Activated CD8-positive, alpha-beta memory T cell treated with anti-CD3 and anti-CD28 coated beads, Interleukin-2, amount 50 U/mL, for 48 hours (primary cell): Measurements from ENCODE around the gene AFAP1L1.

Experiments used
- DNase-seq: peaks from one replicate; pipeline ENCODE4 v3.0.0-alpha.2; 2020

Gene AFAP1L1

DNA sequence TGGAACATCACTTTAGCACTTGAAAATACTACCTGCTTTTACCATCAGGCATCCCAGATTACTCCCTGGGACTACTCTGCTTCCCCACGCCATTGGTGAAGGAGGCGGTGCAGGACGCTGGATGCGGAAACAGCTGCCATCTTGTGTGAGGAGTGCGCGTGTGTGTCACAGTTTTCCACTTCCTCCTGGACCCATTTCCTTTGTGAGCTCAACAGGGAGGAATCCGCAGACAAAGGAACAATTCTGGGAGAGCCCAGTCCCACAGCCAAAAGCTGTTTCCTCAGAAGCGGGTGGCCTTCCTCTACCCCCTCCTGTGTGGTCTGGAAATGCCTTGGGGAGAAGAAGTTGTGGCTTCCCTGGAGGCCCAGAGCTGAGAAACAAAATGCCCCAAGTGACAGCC, 16.8 kb downstream of the AFAP1L1 start:
- DNase-seq = no peak

DNA sequence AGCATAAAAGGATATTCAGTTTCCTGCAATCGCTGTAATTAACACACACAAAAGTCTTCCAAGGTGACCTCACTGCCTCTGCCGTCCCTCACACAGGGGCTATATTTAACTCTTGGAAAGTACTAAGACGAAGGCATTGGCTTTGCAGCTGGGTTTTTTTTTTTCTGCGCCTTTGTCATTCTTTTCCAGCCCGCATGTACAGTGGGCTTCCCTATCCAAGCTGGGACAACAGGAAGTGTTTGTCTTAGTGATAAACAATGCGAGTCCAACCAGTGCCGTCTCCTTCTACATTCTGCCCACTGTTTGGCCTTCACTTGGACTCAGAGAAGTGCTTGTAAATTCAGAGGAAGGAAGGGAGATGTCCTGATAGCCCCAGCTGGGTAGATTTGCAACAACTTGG, 17.6 kb downstream of the AFAP1L1 start:
- no peak for DNase-seq

GRCh38 chr5:149294872-149295829, 23.5 kb downstream of the AFAP1L1 start:
- DNase-seq = no peak

GRCh38 chr5:149297340-149298025, 25.8 kb downstream of the AFAP1L1 start:
- DNase-seq = no peak

GRCh38 chr5:149298163-149298562, 26.5 kb downstream of the AFAP1L1 start:
- DNase-seq = no peak

GRCh38 chr5:149298842-149299404, 27.3 kb downstream of the AFAP1L1 start:
- DNase-seq = no peak

DNA sequence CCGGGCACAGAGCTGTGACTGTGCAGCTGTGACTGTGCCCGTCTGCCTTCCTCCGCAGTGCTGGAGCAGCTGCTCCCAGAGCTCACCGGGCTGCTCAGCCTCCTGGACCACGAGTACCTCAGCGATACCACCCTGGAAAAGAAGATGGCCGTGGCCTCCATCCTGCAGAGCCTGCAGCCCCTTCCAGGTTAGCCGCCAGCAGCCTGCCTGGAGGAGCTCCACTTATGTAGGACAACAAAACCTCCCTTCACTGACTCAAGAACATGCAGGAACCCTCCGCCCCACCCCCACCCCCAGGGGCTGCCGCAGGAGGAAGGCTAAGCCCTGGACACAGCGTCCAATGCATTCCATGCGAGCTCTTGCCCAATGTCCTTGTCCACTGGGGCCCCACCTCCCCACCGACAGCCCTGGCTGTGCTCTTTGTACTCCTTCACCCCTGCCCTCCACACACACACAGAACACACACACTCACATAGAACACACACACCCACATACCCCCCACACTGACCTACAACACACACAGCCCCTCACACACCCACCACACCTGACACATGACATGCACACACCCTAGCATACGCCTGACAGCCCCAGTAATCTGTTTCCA, 27.9 kb downstream of the AFAP1L1 start:
- no peak for DNase-seq

DNA sequence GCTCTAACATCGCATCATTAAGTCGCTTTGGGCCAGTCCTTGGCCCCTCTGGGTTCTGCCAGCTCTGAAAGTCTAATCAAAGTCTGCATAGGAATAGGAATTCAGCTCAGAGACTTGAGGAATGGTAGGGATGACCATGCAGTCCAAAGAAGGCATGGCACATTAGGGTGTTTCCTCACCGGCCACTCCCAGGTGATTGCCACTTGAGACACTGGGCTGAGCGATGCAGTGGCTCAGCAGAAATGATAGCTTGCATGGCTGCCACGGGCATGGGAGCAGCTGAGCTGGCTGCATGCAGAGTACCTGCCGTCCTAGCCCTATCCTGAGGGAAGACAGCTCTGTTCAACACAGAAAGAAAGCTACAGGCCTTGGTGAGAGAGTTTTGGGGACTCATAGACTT, 28.8 kb downstream of the AFAP1L1 start:
- DNase-seq = no peak

- DNase-seq = no peak
These were observed 29.5 kb downstream of the AFAP1L1 start for GRCh38 chr5:149301049-149301743.

GRCh38 chr5:149301744-149302380, 30.2 kb downstream of the AFAP1L1 start:
- DNase-seq = no peak

- no peak for DNase-seq
These were observed 31.0 kb downstream of the AFAP1L1 start for GRCh38 chr5:149302641-149303040.

DNA sequence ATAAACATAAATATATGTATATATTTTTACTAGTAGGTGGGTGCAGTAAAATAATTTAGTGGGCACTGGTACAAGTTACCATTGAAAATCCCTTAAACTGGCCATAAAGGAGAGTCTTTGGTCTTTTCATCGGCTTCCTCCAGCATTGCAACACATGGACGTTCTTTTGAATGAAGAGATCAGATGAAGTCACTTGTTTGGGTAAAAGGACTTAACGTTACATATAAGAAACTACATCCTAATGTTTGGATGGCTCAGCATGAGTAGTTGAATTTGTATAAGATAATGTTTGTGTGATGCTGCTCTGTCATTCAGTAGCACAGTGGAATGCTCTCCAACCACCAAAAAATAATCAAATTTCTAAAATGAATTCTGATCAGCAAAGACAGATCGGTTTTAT, 31.6 kb downstream of the AFAP1L1 start:
- no peak for DNase-seq

GRCh38 chr5:149304195-149305078, 32.8 kb downstream of the AFAP1L1 start:
- no peak for DNase-seq

GRCh38 chr5:149309354-149309753, 37.7 kb downstream of the AFAP1L1 start:
- no peak for DNase-seq

- DNase-seq = no peak
These were observed 38.8 kb downstream of the AFAP1L1 start for GRCh38 chr5:149310488-149310887.

DNA sequence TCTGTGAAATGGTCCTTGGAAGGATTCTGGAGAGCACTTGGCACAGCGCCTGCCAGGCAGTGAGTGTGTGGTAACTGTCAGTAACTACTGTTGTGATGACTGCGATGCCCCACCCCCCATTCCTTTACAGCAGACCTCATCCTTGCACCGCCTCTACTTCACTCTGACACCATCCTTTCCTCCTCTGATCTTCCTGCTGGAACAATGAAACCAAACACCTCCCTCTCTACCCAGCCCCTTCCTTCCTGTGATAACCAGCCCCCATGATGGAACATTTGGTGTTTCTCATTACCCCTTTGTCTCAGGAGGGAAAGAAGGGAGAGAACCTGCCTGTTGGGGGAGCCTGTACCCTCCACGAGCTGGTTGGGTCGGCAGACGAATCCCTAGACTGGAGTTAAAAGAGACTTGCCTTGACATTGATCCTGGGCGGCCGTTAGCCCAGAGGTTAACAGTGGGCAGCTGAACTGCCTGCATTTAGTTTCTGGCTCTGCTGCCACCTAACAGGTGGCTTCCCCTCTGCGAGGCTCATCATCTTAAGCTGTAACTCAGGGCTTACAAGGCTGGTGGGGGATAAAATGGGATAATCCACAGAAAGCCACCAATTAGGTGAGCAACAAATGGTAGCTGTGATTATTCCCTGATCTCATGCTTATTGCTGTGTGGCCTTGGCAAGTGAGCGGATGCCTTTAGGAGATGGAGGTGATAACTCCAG, 39.4 kb downstream of the AFAP1L1 start:
- no peak for DNase-seq

- DNase-seq = no peak
These were observed 41.6 kb downstream of the AFAP1L1 start for GRCh38 chr5:149313151-149313841.

DNA sequence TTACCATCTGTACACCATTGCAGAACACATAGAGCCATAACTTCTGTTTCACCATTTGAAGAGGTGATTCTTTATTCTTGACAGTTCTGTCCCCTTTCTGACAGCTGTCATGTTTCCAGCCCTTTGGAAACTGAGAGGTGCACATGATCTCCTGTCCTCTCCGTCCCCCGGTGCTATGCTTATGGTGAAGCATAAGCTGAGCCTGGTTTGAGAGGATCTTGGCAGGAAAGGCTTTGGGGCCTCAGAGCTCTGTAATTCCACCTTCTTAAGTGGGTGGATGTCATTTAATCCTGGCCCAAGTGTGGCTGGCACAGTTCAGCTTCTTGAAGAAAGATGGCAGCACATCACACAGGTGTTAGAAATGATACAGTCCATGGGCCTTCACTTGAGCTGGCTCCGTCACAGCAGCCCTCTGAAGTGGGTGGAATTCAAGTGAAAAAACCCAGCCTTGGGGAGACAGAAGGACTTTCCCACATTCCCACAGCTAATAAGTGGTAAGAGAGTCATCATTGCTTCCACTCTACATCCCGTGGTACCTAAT, 43.0 kb downstream of the AFAP1L1 start:
- DNase-seq = no peak

DNA sequence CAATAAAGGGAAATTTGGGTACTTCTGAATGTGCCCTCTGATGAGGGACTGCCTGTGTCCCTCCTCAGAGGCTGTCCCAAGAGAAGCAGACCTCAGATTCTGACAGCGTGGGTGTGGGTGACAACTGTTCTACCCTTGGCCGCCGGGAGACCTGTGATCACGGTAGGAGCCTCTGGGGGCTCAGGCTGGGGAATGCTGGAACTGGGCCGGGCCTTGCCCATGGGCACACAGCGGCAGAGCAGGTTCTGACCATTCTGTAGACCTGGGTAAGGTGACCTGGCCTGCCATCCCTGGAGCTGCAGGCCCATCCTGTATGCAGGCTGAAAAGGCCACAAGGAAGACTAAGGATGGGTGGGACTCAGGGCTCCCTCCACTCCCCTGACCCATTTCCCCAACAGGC, 44.1 kb downstream of the AFAP1L1 start:
- DNase-seq = no peak
